HG03103 (cell line): Measurements from ENCODE around the gene AKT2.

Experiments
- ATAC-seq: cut with Tn5 transposase; IDR thresholded peaks from one replicate; pipeline ENCODE4 v1.9.1; 2021; ENCODE audit warnings: low read depth; ENCODE audit not compliant: unreplicated experiment

Gene AKT2

GRCh38 chr19:40200341-40201099, 84.6 kb downstream of the AKT2 start:
- ATAC-seq, result no peak

GRCh38 chr19:40198272-40198990, 86.7 kb downstream of the AKT2 start:
- ATAC-seq, result no peak

- no peak for ATAC-seq
These were observed 91.6 kb downstream of the AKT2 start for GRCh38 chr19:40193587-40193849.

GRCh38 chr19:40192758-40193586, 92.2 kb downstream of the AKT2 start:
- no peak for ATAC-seq

- ATAC-seq, result peak; percentile 20
These were observed 93.1 kb downstream of the AKT2 start for GRCh38 chr19:40191836-40192646.

- peak; percentile 62 for ATAC-seq
These were observed 94.0 kb downstream of the AKT2 start, which contains the start of gene MAP3K10 for GRCh38 chr19:40190891-40191835. MAP3K10 (plus strand) TSS chr19:40191426; CDS start chr19:40192032, 606 bp downstream.

GRCh38 chr19:40184273-40184672, 100.9 kb downstream of the AKT2 start:
- ATAC-seq, result no peak
